GM18867 (cell line): ENCODE results near the gene CACNA1B.

Source experiments
- ATAC-seq: cut with Tn5 transposase; IDR thresholded peaks from one replicate; pipeline ENCODE4 v1.9.1; 2021; ENCODE audit warnings: mild to moderate bottlenecking, moderate library complexity; ENCODE audit not compliant: unreplicated experiment

Gene CACNA1B

DNA sequence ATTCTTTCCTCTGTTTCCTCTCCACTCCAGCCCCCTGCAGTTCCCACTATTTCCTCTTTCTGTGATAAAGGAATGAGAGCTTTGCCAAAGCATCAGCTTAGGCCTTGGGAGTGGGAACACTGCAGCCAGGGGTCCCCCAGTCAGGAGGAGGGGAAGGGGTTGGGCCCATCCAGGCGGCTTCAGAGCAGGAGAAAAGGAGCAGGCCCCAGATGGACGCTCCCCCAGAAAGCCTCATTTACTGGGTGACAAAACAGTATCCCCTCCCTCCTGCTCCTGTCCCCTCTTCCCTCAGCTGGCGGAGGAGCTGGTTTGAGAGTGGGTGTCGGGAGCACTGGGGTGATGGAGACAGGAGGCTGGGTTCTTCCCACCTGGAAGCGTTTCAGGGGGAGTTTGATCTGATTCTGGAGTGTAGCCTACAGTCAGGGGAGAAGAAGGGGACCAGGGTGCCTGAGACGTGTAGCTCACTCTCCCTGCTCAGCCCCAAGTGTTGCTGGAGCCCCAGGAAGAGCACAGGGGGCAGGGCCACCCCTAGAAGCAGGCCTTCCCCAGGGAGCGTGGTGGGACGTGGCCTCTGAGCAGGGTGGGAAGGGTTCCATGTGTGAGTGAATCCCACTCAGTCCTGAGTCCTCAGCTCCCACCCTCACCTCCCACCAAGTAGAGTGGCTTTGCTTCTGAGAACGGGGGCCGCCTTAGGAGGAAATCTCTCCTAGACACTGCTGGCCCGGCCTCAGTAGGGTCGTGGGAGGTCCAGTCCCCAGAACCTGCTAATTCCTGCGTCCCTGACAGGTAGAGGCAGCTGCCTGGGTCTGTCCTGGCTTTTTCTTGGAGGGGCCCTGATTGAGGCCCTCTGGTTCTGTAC lies 173.1 kb downstream of the CACNA1B start:
- no peak for ATAC-seq

DNA sequence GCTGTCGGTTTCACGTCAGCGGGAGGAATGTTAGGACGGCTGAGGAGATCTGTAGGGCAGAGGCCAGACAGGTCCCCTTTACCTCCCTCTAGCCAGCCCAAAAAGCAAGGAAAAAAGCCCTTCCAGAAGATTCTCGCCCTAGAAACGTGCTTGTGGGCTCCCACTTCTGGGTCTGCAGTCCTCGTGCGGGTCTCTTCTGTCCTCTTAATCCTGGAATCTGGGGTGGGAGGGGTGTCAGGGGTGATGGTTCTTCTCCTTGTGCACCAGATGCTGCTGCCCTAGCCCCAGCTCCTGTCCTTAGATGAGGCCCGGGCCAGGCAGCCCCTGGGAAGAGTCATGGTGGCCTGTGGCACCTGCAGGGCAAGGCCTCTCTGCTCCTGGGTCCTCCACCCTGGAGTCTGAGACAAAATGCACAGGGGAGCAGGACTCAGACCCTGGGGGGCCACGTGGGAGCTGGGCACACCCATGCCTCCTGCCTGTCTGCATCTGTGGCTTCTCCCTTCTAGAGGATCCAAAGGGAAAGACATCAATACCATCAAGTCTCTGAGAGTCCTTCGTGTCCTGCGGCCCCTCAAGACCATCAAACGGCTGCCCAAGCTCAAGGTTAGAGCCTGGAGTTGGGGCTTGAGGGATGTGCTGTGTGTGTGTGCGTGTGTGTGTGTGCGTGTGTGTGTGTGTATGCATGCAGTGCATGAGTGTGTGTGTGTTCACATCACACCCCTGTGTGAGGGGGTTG lies 174.2 kb downstream of the CACNA1B start:
- ATAC-seq, result no peak

DNA sequence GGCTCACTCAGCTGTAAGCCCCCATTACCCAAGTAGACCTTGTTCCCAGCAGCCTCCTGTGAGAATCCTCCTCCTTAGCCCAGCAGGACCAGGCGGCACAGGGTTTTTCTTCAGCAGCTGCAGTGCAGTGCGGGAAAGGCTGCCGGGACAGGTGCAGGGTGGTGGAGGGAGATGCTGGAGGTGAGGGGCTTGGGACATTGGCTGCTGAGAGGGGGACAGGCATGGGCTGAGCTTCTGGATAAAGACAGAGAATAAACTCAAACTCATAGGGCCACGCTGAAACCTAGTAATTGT lies 174.7 kb downstream of the CACNA1B start:
- no peak for ATAC-seq

DNA sequence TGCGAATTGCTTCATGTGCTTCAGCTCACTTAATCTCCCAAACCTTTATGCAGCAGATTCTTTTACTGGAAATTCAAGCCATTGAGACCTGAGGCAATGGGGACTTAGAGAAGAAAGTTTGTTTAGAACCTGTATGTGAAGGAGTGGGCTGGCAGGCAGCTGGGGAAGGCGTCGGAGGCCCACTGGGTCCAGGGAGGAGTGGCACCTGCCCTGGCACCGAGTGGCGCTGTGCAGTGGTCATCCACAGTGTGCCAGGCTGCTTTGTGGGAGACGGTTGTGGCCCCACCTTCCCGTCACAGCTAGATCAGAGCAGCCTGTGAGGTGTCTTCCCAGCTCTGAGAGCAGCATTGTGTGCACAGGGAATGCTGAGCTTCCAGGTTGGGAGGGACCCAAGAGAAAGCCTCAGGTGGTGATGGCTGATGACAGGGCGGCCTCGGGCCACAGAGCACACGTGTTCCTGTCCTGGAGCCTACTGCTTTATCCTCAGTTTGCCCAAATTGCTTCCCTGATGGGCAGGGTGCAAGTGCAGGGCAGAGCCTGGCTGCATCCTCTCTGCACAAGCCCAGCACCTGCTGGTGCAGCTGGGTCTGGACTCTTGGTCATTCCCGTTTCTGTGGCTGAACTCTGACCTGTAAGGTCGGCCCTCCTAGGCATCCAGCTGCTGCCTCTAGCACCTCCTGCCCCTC lies 175.2 kb downstream of the CACNA1B start:
- no peak for ATAC-seq

DNA sequence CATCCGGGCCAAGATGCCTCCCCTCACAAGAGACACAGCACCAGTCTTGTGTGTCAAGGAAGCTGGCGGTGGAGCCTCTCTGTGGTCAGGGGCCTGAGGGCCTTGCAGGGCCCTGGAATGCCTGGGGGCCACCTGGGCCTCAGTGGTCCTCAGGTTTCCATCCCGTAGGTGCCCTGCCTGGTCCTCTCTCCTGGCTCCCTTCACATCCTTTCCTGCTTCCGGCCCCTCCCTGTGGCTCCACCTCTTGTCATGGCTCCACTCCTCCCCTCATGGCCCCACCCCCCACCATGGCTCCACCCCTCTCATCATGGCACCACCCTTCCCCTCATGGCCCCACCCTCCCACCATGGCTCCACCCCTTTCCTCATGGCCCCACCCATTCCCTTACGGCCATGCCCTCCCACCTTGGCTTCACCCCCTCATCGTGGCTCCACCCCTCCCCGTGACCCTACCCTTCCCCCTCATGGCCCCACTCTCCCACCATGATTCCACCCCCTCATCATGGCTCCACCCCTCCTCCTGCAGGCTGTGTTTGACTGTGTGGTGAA lies 175.8 kb downstream of the CACNA1B start:
- ATAC-seq, result no peak

DNA sequence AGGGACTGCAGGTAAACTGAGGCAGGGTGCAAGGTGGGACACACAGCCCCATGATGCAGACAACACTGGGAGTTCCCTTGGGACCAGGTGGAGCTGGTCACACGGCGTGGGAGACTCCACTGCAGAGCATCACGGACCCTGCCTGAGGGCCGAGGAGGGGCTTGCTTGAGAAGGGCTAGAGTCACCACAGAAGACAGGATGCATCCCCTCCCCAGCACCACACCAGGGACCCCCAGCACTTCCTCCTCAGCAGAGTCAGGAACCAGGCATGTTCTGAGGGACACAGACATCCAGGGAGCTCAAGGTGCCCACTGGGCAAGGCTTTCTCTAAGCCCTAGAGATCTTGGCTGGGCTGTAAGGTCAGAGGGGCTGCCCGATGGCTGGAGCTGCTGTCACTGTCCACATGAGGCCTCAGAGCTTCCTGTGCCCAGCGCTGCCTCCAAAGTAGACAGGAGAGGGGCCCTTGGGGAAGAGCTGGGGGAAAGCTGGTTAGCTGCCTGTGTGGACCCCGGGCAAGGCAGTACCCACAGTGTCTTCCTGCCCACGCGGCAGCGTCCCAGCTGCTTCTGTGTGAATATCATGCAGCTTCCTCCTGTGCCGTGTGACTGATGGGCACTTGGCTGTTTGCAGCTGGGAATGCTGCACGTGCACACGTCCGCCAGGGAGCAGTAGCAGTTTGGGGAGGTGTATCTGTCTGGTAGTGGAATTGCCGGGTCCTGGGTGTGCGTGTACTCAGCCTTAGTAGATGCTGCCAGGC lies 176.6 kb downstream of the CACNA1B start:
- no peak for ATAC-seq

DNA sequence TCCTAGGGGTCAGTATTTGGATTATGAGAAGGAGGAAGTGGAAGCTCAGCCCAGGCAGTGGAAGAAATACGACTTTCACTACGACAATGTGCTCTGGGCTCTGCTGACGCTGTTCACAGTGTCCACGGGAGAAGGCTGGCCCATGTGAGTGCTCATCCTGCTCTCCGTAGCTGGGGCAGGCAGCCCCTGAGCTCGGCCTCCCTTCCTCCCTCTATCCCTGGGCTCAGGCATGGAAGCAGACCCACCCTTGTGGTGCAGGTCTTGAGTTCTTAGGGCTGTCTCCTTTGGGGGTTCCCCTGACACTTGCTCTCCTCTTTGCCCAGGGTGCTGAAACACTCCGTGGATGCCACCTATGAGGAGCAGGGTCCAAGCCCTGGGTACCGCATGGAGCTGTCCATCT lies 180.1 kb downstream of the CACNA1B start:
- no peak for ATAC-seq

DNA sequence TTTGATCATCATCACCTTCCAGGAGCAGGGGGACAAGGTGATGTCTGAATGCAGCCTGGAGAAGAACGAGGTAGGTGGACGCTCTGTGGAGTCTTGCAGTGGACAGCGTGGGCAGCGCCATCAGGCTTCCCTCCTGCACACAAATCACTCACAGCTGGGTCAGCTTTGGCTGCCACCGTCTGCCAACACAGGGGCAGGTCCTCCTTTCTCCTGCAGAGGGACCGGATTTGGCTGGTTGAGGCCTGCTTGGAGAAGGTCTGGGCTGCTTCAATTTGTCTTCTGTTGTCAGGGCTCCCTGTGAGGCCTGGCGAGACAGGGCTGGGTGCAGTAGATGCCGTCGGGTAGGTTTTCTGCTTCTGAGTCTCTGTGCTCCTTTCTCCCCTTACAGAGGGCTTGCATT lies 180.6 kb downstream of the CACNA1B start:
- ATAC-seq, result no peak

DNA sequence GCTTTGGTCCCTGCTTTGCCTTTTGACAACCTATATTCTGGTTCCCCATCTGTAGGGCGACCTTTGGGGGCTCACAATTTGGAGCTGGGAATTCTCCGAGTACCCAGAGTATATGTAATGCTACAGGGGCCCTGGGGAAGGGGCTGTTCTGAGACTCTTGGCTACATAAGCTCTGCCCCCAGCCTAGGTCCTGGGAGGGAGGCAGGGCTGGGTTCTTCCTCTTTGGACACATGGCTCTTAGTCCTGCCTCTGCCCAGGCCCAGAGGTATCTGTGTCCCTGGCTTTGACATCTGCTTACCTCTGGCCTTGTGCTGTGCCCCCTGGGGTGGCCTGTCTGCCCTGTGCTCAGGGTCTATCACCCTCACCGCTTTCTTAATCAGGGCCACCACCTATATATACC lies 181.6 kb downstream of the CACNA1B start:
- no peak for ATAC-seq

DNA sequence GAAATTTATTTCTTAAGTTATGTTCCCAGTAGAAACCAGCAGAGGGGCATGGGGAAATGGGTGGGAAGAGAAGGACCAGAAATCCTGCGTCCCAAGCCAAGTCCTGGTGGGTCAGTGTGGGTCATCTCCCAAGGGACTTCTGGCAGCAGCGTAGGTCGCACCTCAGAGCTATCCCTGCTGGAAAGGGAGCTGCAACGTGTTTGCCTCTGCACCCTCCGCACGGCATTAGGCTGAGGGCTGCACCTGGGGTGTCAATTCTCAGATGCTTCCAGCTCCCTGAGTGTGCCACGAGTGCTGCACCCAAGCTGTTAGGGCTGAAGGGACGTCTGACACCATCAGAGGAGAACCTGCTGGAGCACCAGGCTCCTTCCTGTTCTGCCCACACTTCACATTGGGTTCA lies 182.8 kb downstream of the CACNA1B start:
- no peak for ATAC-seq

DNA sequence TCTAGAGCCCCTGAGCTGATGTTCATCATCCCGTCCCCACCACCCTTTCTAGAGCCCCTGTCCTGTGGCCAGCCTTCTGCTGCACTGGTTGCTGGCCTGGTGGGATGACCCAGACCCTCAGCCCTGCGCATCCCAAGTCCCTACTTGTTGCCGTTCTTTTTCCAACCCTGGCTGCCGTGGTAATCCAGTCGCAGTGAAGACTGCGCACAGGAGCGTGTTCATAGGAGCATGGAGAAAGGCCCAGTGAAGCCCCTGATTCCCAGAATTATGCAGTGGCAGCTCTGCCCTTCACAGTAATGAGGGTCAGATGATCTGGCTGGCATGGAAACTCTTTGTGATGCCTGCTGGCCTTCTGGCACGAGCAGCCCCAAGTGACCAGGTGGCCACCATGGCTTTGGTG lies 183.3 kb downstream of the CACNA1B start:
- no peak for ATAC-seq

DNA sequence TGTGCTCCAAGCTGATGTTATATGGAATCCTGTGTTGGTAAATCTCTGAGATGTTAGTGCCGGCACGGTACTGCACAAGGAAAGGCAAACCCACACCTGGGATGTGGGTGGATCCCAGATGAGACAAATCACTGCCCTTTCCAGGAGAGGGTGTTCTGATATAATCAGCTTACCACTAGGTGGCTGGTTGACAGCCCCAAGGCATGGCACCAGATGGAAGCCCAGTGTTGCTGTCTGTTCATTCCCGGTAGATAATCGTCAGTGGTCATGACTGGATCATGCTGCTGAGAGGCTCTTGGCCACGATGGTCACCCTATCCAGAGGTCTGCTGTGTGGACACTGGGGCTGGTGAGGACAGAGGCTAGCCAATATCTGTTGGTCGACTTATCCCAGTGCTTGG lies 184.0 kb downstream of the CACNA1B start:
- no peak for ATAC-seq

DNA sequence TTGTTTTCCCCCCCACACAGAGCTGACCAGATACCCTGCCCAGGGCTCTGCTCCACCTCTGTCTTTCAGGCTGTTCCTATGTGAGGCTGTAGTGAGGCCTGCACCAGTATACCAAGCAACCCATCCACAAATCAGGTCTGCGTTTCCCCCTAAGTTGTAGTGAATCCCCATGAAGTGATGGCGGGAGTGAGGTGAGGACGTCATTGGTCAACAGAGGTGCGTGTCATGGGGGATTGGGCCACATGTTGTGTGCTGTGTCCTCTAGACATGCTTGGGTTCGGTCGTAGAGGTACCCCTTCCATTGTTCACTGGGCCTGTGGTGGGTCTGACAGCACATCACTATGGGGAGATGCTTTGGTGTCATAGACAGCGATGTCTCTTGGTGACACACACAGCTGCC lies 184.6 kb downstream of the CACNA1B start:
- no peak for ATAC-seq

DNA sequence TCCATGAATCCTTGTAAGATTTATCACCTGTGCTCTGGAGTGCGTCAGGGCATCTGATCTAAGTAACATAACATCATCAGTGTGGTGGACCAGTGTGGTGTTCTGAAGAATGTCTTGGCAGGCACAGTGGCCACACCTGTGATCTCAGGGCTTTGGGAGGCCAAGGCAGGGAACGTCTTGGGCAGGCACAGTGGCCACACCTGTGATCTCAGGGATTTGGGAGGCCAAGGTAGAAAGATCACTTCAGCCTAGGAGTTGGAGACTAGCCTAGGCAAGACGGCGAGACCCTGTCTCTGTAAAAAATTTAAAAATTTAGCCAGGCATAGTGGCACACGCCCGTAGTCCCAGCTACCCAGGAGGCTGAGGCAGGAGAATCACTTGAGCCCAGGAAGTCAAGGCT lies 185.5 kb downstream of the CACNA1B start:
- no peak for ATAC-seq

DNA sequence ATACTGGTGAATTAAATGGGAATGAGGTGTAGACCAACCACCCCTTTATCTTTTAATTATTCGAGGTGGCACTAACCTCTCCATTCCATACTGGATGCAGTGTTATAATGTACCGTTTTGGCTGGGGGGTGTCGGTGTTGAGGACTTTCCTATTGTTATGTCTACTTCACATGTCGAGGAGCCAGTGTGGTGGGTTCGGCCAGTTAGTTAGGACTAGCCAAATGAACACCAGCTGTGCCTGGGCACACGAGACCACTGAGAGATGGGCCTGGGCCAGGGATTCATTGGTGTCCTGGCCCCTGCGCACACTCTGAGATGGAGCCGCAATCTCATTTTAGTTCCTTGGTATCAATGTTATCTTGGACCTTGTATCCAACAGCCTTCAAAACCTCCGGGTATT lies 186.2 kb downstream of the CACNA1B start:
- ATAC-seq, result no peak

DNA sequence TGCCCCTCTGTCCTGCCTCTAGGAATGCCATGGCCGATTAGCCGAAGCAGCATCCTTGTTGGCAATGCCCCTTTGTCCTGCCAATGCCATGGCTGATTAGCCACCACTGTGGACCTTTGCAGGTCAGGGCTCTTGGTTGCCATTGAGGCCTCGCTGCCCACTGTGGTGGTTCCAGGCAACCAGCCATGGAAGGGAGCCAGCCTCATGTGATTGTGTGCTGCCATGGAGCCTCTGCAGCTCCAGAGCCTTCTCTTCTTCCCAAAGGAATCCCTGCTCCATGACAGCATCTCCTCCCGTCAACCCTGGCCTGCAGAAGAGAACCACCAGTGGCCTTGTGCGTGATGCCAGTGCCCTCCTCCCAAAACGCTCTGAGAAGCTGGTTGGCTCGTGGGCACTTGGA lies 187.0 kb downstream of the CACNA1B start:
- ATAC-seq, result no peak

DNA sequence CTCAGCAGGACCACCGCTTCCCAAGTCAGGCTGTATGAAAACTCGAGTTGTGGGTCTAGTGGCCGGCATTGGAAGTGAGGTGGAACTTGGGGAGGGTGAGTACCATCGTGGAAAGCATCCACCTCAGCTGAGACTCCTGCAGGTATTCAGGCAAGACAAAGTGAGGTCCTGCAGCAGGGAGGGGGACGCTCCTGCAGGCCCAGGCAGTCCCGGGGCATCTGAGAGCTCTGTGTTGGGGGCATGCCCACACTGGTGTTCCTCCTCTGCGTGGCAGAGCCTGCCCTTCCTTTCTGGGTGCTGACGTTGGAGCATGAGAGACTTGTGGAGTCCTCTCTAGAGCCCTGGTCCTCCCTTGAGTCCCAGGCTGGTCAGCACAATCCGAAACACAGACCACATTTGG lies 187.7 kb downstream of the CACNA1B start:
- no peak for ATAC-seq

DNA sequence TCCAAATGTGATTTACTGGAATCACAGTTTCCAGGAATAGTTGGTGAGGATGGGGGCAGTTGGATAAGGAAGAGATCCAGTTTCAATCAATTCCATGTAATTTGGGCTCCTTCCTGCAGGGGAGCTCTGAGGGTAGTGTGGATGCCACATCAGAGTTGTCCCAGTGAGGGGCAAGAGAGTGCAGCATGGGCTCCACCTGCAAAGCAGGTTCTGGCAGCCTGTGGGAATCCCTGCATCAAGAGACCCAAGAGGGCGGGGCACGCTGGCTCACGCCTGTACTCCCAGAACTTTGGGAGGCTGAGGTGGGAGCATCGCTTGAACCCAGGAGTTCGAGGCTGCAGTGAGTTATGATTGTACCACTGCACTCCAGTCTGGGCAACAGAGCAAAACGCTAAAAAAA lies 188.5 kb downstream of the CACNA1B start:
- no peak for ATAC-seq

DNA sequence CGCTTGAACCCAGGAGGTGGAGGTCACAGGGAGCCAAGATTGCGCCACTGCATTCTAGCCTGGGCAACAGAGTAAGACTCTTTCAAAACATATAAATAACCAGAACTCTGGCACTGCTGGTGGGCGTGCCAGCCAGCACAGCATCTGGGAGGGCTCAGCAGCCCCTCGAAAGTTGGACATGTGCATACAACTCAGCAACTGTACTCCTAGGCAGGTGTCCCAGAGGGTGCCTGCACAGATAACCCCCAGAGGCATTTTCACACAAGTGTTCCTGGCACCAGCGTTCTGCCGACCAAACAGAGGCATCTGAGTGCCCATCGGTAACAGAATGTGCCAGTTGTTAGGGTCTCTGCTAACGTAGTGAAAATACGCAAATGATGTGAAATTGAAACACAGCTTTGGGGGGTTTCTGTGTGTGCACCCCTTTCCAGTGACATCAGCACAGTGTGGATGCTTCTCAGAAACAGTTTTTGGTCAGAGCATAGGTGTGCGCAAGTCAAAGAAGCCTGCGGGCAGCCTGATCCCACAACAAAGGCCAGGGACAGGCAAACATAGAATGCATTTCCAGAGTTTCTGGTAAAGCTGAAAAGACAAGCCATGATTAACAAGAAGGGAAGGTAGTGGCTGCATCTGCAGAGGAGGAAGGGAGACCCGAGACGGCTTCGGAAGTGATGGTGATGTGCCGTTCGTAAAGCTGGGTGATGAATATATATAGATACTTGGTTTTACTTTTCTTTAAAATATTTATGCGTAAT lies 190.2 kb downstream of the CACNA1B start:
- ATAC-seq, result no peak

DNA sequence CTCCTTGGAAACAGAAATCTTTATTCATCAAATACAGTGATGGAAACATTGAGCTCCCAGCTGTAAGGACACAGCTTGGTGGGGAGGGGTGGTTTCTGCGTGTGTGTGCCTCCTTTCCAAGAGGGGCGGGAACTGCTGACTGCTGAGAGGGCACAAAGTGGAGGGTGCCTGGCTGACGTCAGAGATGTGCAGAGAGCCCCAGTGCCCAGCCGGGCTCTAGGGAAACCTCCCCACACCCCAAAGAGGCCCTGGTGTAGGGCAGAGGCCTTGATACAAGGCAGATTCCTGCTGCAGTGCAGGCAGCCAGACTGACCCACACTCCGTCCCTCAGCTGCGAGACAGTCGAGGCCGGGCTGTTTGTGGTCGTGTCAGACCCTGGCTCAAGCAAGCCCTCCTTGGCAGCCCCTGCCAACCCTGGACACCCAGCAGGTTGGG lies 191.0 kb downstream of the CACNA1B start:
- ATAC-seq, result no peak
